SJCRH30 (cell line): Measurements from ENCODE around the gene MGMT. TPM values are rescaled to one million over a fixed set of nuclear protein-coding genes. Genes with fewer than 3 reads are reported as not detected.

ENCODE experiments used
- DNase-seq, 2 experiments: peaks; one replicate each; pipeline ENCODE4 v3.0.0-alpha.2; 2015 to 2020
- H3K27ac ChIP-seq: fragments of 250-450 bp; sonication (Bioruptor Pico); 2 replicates; pipeline ENCODE4 v1.5.1; 2020; ENCODE audit warnings: mild to moderate bottlenecking, moderate library complexity
- H3K27me3 ChIP-seq: fragments of 250-450 bp; sonication (Bioruptor Pico); 2 replicates; pipeline ENCODE4 v1.5.1; 2020; ENCODE audit warnings: mild to moderate bottlenecking, moderate library complexity
- H3K36me3 ChIP-seq: fragments of 250-450 bp; sonication (Bioruptor Pico); 2 replicates; pipeline ENCODE4 v1.5.1; 2020; ENCODE audit warnings: mild to moderate bottlenecking, moderate library complexity
- H3K4me1 ChIP-seq: fragments of 250-450 bp; sonication (Bioruptor Pico); 2 replicates; pipeline ENCODE4 v1.5.1; 2020; ENCODE audit warnings: mild to moderate bottlenecking, moderate library complexity
- H3K4me3 ChIP-seq: fragments of 250-450 bp; sonication (Bioruptor Pico); 2 replicates; pipeline ENCODE4 v1.5.1; 2020; ENCODE audit warnings: mild to moderate bottlenecking, moderate library complexity
- H3K9me3 ChIP-seq: fragments of 250-450 bp; sonication (Bioruptor Pico); replicated peaks from 2 replicates; pipeline ENCODE4 v1.5.1; 2020; ENCODE audit warnings: mild to moderate bottlenecking, moderate library complexity
- total RNA-seq: library from RNA; depleted of rRNA; stranded (reverse); fragments of >200 nt; shearing (Covaris generic); gene quantifications from 2 replicates; pipeline ENCODE4 v1.2.3, GENCODE V29; 2014

The MGMT gene
- total RNA-seq, 1 experiment from 2014 or later, result 1.5 TPM

GRCh38 chr10:129653428-129653827 is 186.4 kb downstream of the MGMT start:
- H3K27ac ChIP-seq, result no peak overlapping the region
- H3K27me3 ChIP-seq, result no peaks in the 10 kb centered on the region
- no peak for DNase-seq
- no peaks in the 10 kb centered on the region for H3K4me1 ChIP-seq
- no peaks in the 10 kb centered on the region for H3K36me3 ChIP-seq
- H3K4me3 ChIP-seq, result no peak overlapping the region
- H3K9me3 ChIP-seq, result no peaks in the 10 kb centered on the region

- Histone ChIP-seq H3K27ac (no peak overlapping the region), H3K9me3 (no peaks in the 10 kb centered on the region), H3K27me3 (no peaks in the 10 kb centered on the region), H3K36me3 (no peaks in the 10 kb centered on the region), H3K4me1 (no peaks in the 10 kb centered on the region), H3K4me3 (no peak overlapping the region)
- DNase-seq, result no peak
These were observed 186.8 kb downstream of the MGMT start for GRCh38 chr10:129653861-129654260.

GRCh38 chr10:129654461-129654860 is 187.4 kb downstream of the MGMT start:
- H3K36me3 ChIP-seq, result no peaks in the 10 kb centered on the region
- no peak overlapping the region for H3K27ac ChIP-seq
- H3K4me3 ChIP-seq, result no peak overlapping the region
- no peaks in the 10 kb centered on the region for H3K27me3 ChIP-seq
- DNase-seq, result no peak
- H3K4me1 ChIP-seq, result no peaks in the 10 kb centered on the region
- no peaks in the 10 kb centered on the region for H3K9me3 ChIP-seq

- H3K27me3 ChIP-seq, result no peaks in the 10 kb centered on the region
- H3K27ac ChIP-seq, result no peak overlapping the region
- no peaks in the 10 kb centered on the region for H3K9me3 ChIP-seq
- no peak overlapping the region for H3K4me3 ChIP-seq
- H3K4me1 ChIP-seq, result no peaks in the 10 kb centered on the region
- no peaks in the 10 kb centered on the region for H3K36me3 ChIP-seq
- no peak for DNase-seq
These were observed 188.1 kb downstream of the MGMT start for GRCh38 chr10:129655007-129655678.

GRCh38 chr10:129655679-129656031 is 188.6 kb downstream of the MGMT start:
- no peaks in the 10 kb centered on the region for H3K4me1 ChIP-seq
- no peak for DNase-seq
- no peak overlapping the region for H3K27ac ChIP-seq
- no peaks in the 10 kb centered on the region for H3K36me3 ChIP-seq
- no peaks in the 10 kb centered on the region for H3K9me3 ChIP-seq
- H3K4me3 ChIP-seq, result no peak overlapping the region
- no peaks in the 10 kb centered on the region for H3K27me3 ChIP-seq

- no peaks in the 10 kb centered on the region for H3K9me3 ChIP-seq
- H3K27ac ChIP-seq, result no peak overlapping the region
- H3K36me3 ChIP-seq, result no peaks in the 10 kb centered on the region
- no peaks in the 10 kb centered on the region for H3K4me1 ChIP-seq
- no peaks in the 10 kb centered on the region for H3K27me3 ChIP-seq
- no peak overlapping the region for H3K4me3 ChIP-seq
- DNase-seq, result no peak
These were observed 189.6 kb downstream of the MGMT start for GRCh38 chr10:129656642-129657041.

- Histone ChIP-seq H3K36me3 (no peaks in the 10 kb centered on the region), H3K4me1 (no peaks in the 10 kb centered on the region), H3K27ac (no peak overlapping the region), H3K4me3 (no peak overlapping the region), H3K9me3 (no peaks in the 10 kb centered on the region), H3K27me3 (no peaks in the 10 kb centered on the region)
- no peak for DNase-seq
These were observed 190.4 kb downstream of the MGMT start for GRCh38 chr10:129657297-129658017.

GRCh38 chr10:129658376-129659072 is 191.5 kb downstream of the MGMT start:
- Histone ChIP-seq H3K4me3 (no peak overlapping the region), H3K27ac (no peak overlapping the region), H3K4me1 (no peaks in the 10 kb centered on the region), H3K36me3 (no peaks in the 10 kb centered on the region), H3K27me3 (no peaks in the 10 kb centered on the region), H3K9me3 (no peaks in the 10 kb centered on the region)
- DNase-seq, result peak in 1 of 2 experiments; percentile 9

- no peaks in the 10 kb centered on the region for H3K27me3 ChIP-seq
- no peaks in the 10 kb centered on the region for H3K36me3 ChIP-seq
- DNase-seq, result no peak
- H3K9me3 ChIP-seq, result no peaks in the 10 kb centered on the region
- no peak overlapping the region for H3K27ac ChIP-seq
- no peak overlapping the region for H3K4me3 ChIP-seq
- H3K4me1 ChIP-seq, result no peaks in the 10 kb centered on the region
These were observed 192.6 kb downstream of the MGMT start for GRCh38 chr10:129659508-129660268.

GRCh38 chr10:129660569-129660968 is 193.5 kb downstream of the MGMT start:
- no peaks in the 10 kb centered on the region for H3K4me1 ChIP-seq
- H3K27ac ChIP-seq, result no peak overlapping the region
- H3K9me3 ChIP-seq, result no peaks in the 10 kb centered on the region
- no peak overlapping the region for H3K4me3 ChIP-seq
- no peaks in the 10 kb centered on the region for H3K27me3 ChIP-seq
- DNase-seq, result no peak
- H3K36me3 ChIP-seq, result no peaks in the 10 kb centered on the region

GRCh38 chr10:129662426-129662825 is 195.4 kb downstream of the MGMT start:
- no peak overlapping the region for H3K27ac ChIP-seq
- no peaks in the 10 kb centered on the region for H3K4me1 ChIP-seq
- H3K27me3 ChIP-seq, result no peaks in the 10 kb centered on the region
- no peaks in the 10 kb centered on the region for H3K36me3 ChIP-seq
- no peak overlapping the region for H3K4me3 ChIP-seq
- no peaks in the 10 kb centered on the region for H3K9me3 ChIP-seq
- DNase-seq, result no peak

- H3K27ac ChIP-seq, result no peak overlapping the region
- no peaks in the 10 kb centered on the region for H3K36me3 ChIP-seq
- H3K4me3 ChIP-seq, result no peak overlapping the region
- no peaks in the 10 kb centered on the region for H3K4me1 ChIP-seq
- no peak for DNase-seq
- H3K27me3 ChIP-seq, result no peaks in the 10 kb centered on the region
- H3K9me3 ChIP-seq, result 0 out of 2 replicates have a peak, but pooled peaks cover 3% of the 10 kb centered on the region
These were observed 203.1 kb downstream of the MGMT start for GRCh38 chr10:129670124-129670523.

- H3K27me3 ChIP-seq, result no peaks in the 10 kb centered on the region
- no peaks in the 10 kb centered on the region for H3K4me1 ChIP-seq
- 0 out of 2 replicates have a peak, but pooled peaks cover 3% of the 10 kb centered on the region for H3K9me3 ChIP-seq
- H3K36me3 ChIP-seq, result no peaks in the 10 kb centered on the region
- H3K27ac ChIP-seq, result no peak overlapping the region
- H3K4me3 ChIP-seq, result no peak overlapping the region
- DNase-seq, result no peak
These were observed 206.3 kb downstream of the MGMT start for GRCh38 chr10:129673292-129673691.

GRCh38 chr10:129675027-129675769 is 208.2 kb downstream of the MGMT start:
- H3K27ac ChIP-seq, result no peak overlapping the region
- H3K9me3 ChIP-seq, result 0 out of 2 replicates have a peak, but pooled peaks cover under 1% of the 10 kb centered on the region
- no peak for DNase-seq
- no peaks in the 10 kb centered on the region for H3K4me1 ChIP-seq
- H3K36me3 ChIP-seq, result no peaks in the 10 kb centered on the region
- no peaks in the 10 kb centered on the region for H3K27me3 ChIP-seq
- H3K4me3 ChIP-seq, result no peak overlapping the region
